Naive thymus-derived CD4-positive, alpha-beta T cell (primary cell): ENCODE results near the gene RGL3. TPM values are rescaled to one million over a fixed set of nuclear protein-coding genes. Genes with fewer than 3 reads are reported as not detected.

ENCODE experiments used
- ATAC-seq: fragments of 150-1000 bp; cut with Tn5 transposase; 2 replicates; pipeline ENCODE4 v1.10.0; 2021; ENCODE audit warnings: mild to moderate bottlenecking, moderate library complexity
- CTCF ChIA-PET: fragments of 350-600 bp; sonication (Branson Sonifier 250); formaldehyde crosslinking; loops from one replicate; lab custom pipeline; 2021; ENCODE audit warnings: antibody characterized with exemption; lab: Charles Lee
- POLR2A ChIA-PET: fragments of 350-600 bp; sonication (Branson Sonifier 250); formaldehyde crosslinking; loops from one replicate; lab custom pipeline; 2021; ENCODE audit warnings: antibody characterized with exemption, inconsistent platforms; lab: Charles Lee
- DNase-seq, 9 donors: peaks; one replicate each; pipeline versions ENCODE4 v3.0.0 to v3.0.0-alpha.2; 2020 to 2022; ENCODE audit warnings: mixed read lengths in 1 of 9
- H3K27ac ChIP-seq: one replicate; pipeline ENCODE4 v1.7.0; 2013; ENCODE audit warnings: mild to moderate bottlenecking, low read depth, low read length, moderate library complexity
- H3K27me3 ChIP-seq, 2 donors: one replicate each; pipeline ENCODE4 v1.7.0; 2013; ENCODE audit warnings: low read length in 2 of 2, mild to moderate bottlenecking in 2 of 2, moderate library complexity in 2 of 2; ENCODE audit not compliant: control insufficient read depth in 2 of 2, insufficient read depth in 2 of 2
- H3K36me3 ChIP-seq, 3 experiments: 1 replicate in 2 of 3; 2 replicates in 1 of 3; pipeline ENCODE4 v1.7.0; 2013; ENCODE audit warnings: low read length in 3 of 3, mild to moderate bottlenecking in 3 of 3, moderate library complexity in 1 of 3; ENCODE audit not compliant: insufficient read depth in 3 of 3, control insufficient read depth in 2 of 3
- H3K4me1 ChIP-seq, 2 donors: one replicate each; pipeline ENCODE4 v1.7.0; 2013; ENCODE audit warnings: low read length in 2 of 2, mild to moderate bottlenecking in 2 of 2, moderate library complexity in 1 of 2; ENCODE audit not compliant: control insufficient read depth in 2 of 2, insufficient read depth in 2 of 2
- H3K4me3 ChIP-seq: 2 replicates; pipeline ENCODE4 v1.7.0; 2013; ENCODE audit warnings: mild to moderate bottlenecking, low read length
- H3K9me3 ChIP-seq, 3 experiments: 1 replicate in 2 of 3; 2 replicates in 1 of 3; pipeline ENCODE4 v1.7.0; 2013; ENCODE audit warnings: low read length in 3 of 3; ENCODE audit not compliant: control insufficient read depth in 2 of 3
- H3K27ac Mint-ChIP-seq, 9 donors: one replicate each; pipeline ENCODE4 v1.8.0; 2020 to 2022; ENCODE audit warnings: mixed read lengths in 9 of 9, mild to moderate bottlenecking in 8 of 9, moderate library complexity in 5 of 9, inconsistent platforms in 2 of 9
- H3K27me3 Mint-ChIP-seq, 5 donors: one replicate each; pipeline ENCODE4 v1.8.0; 2021 to 2022; ENCODE audit warnings: mixed read lengths in 5 of 5, mild to moderate bottlenecking in 1 of 5
- H3K36me3 Mint-ChIP-seq, 5 donors: one replicate each; pipeline ENCODE4 v1.8.0; 2020 to 2022; ENCODE audit warnings: mixed read lengths in 5 of 5, mild to moderate bottlenecking in 3 of 5, inconsistent platforms in 1 of 5
- H3K4me1 Mint-ChIP-seq, 7 donors: one replicate each; pipeline ENCODE4 v1.8.0; 2020 to 2022; ENCODE audit warnings: mixed read lengths in 7 of 7, mild to moderate bottlenecking in 3 of 7, inconsistent platforms in 1 of 7
- H3K4me3 Mint-ChIP-seq, 10 donors: one replicate each; pipeline ENCODE4 v1.8.0; 2020 to 2022; ENCODE audit warnings: mild to moderate bottlenecking in 10 of 10, mixed read lengths in 10 of 10, moderate library complexity in 6 of 10, inconsistent platforms in 2 of 10
- H3K9me3 Mint-ChIP-seq, 11 donors: one replicate each; pipeline ENCODE4 v1.8.0; 2020 to 2022; ENCODE audit warnings: mixed read lengths in 11 of 11, mild to moderate bottlenecking in 4 of 11, inconsistent platforms in 1 of 11, moderate library complexity in 1 of 11
- intact Hi-C, 2 donors: fragments of 100-400 bp; cut with micrococcal nuclease; formaldehyde crosslinking; loops; one replicate each; pipeline ENCODE4 v1.15.1; 2023
- polyA plus RNA-seq, 2 donors: library from polyadenylated mRNA; unstranded; fragments of 300-500 nt; fragmentation: Illumina TruSeq; gene quantifications; one replicate each; pipeline ENCODE4 v1.2.3, GENCODE V29; 2021
- total RNA-seq, 6 experiments: library from RNA in 5 of 6; stranded (reverse) in 5 of 6; gene quantifications; 1 replicate in 5 of 6; 2 replicates in 1 of 6; pipeline ENCODE4 v1.2.3 and lab custom pipeline; 2021 to 2026

Gene RGL3
- total and polyA plus RNA-seq, 7 experiments from 2014 or later, result not detected

GRCh38 chr19:11422163-11423065, 3.3 kb upstream of the RGL3 start:
- peaks cover 9 to 36% of the 10 kb centered on the region in 2 donors for H3K27me3 ChIP-seq
- POLR2A ChIA-PET, result interaction anchor here (0.6 to 5.4 kb wide), 4 partner anchors 9 to 47 kb away, joined by 3 to 31 read pairs (median 6); partner anchors contain the start of gene SWSAP1
- no peak overlapping the region for H3K27ac ChIP-seq
- Mint-ChIP-seq H3K27me3 (peaks cover 34 to 63% (median 48%) of the 10 kb centered on the region in 5 donors), H3K4me3 (peak overlapping the region; percentile 74 to 85 (median 81)), H3K36me3 (no peaks in the 10 kb centered on the region), H3K27ac (no peak overlapping the region), H3K9me3 (peaks cover 0 to 3% (median 0%) of the 10 kb centered on the region in 11 donors), H3K4me1 (peaks cover 27 to 45% (median 37%) of the 10 kb centered on the region in 7 donors)
- peak overlapping the region; percentile 47 for H3K4me3 ChIP-seq
- peak; percentile 27 to 72 (median 39) for DNase-seq
- intact Hi-C loops, result loop anchor here (1.0 to 2.0 kb wide), 3 partner anchors 13 to 42 kb away; partner anchors contain the start of genes ODAD3 (in 1 of the 2) and PRKCSH (in 1 of the 2)
- H3K36me3 ChIP-seq, result no peaks in the 10 kb centered on the region
- no peaks in the 10 kb centered on the region for H3K9me3 ChIP-seq
- CTCF ChIA-PET, result interaction anchor here (1.2 kb wide), 2 partner anchors 13 to 42 kb away, joined by 4 to 5 read pairs; partner anchors contain the start of genes ODAD3 and PRKCSH
- peak; percentile 81 for ATAC-seq
- peaks cover 14 to 40% of the 10 kb centered on the region in 2 donors for H3K4me1 ChIP-seq

- H3K36me3 Mint-ChIP-seq, result no peaks in the 10 kb centered on the region
- peaks cover 34 to 71% (median 49%) of the 10 kb centered on the region in 5 donors for H3K27me3 Mint-ChIP-seq
- peak in 8 of 9 donors; percentile 23 to 62 (median 32) for DNase-seq
- H3K27ac Mint-ChIP-seq, result peak overlapping the region in 2 of 9 donors; percentile 41 to 52
- CTCF ChIA-PET, result interaction anchor here (0.8 to 1.2 kb wide), 3 partner anchors 14 to 45 kb away, joined by 4 to 5 read pairs (median 4); partner anchors contain the start of genes ODAD3 and PRKCSH
- H3K4me3 Mint-ChIP-seq, result peak overlapping the region; percentile 66 to 85 (median 78)
- no peak overlapping the region for H3K27ac ChIP-seq
- H3K4me3 ChIP-seq, result peak overlapping the region; percentile 47
- no peaks in the 10 kb centered on the region for H3K36me3 ChIP-seq
- POLR2A ChIA-PET, result interaction anchor here (0.6 to 5.4 kb wide), 5 partner anchors 9 to 47 kb away, joined by 3 to 31 read pairs (median 5); partner anchors contain the start of genes EPOR and SWSAP1
- peaks cover 14 to 40% of the 10 kb centered on the region in 2 donors for H3K4me1 ChIP-seq
- ATAC-seq, result peak; percentile 62
- intact Hi-C loops, result loop anchor here (1.0 to 2.0 kb wide), 3 partner anchors 14 to 41 kb away; partner anchors contain the start of genes ODAD3 (in 1 of the 2) and PRKCSH (in 1 of the 2)
- H3K27me3 ChIP-seq, result peaks cover 9 to 36% of the 10 kb centered on the region in 2 donors
- H3K4me1 Mint-ChIP-seq, result peaks cover 27 to 45% (median 36%) of the 10 kb centered on the region in 7 donors
- H3K9me3 ChIP-seq, result no peaks in the 10 kb centered on the region
- H3K9me3 Mint-ChIP-seq, result peaks cover 0 to 3% (median 0%) of the 10 kb centered on the region in 11 donors
These were observed 2.4 kb upstream of the RGL3 start for GRCh38 chr19:11421371-11422098.

DNA sequence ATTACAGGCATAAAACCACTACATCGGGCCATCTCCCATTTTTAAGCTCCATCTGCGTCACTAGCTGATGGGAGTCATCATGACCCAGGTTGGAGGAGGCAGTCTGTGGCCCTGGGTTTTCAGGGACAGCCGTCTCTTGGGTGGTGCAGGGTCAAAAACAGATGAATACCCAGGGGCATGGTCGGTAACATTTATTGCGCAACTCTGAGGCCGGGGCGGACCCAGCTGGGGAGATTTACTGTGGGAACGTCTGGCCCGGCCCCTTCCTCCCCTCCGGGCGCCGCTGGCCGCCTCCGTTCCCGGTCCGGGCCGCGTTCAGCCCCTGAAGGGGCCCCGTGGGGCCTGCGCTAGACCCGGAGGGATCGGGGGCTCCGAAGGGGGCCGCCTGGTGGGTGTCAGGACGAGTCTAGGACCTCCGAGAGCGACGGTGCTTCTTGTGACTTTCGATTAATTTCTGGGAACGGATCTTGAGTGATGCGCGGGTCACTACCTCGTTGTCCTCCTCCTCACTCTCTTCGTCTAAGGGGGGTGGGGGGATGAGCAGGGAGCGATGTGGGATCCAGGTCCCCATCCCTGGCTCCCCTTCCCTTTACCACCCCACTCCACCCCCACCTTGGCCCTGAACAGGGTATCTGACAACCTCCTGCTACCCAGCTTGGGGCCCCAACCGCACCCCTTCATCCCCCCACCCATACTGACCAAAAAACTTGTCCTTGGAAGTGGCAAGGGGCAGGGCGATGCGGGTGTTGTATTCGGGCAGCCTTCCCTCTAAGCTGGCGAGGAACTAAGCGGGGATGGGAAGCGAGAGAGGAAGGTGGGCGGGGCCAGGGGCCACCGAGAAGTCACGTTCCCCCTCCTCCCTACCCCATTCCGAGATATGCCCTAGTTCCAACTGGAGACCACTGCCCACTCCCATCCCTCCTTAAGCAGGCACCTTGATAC, 1.6 kb upstream of the RGL3 start:
- DNase-seq (no peak), ATAC-seq (no peak)
- H3K9me3 ChIP-seq, result no peaks in the 10 kb centered on the region
- Mint-ChIP-seq H3K9me3 (peaks cover 0 to 3% (median 0%) of the 10 kb centered on the region in 11 donors), H3K27me3 (peaks cover 34 to 78% (median 52%) of the 10 kb centered on the region in 5 donors), H3K4me3 (peak overlapping the region; percentile 57 to 85 (median 76)), H3K4me1 (peaks cover 27 to 45% (median 36%) of the 10 kb centered on the region in 7 donors), H3K36me3 (no peaks in the 10 kb centered on the region), H3K27ac (peak overlapping the region in 1 of 9 donors; percentile 52)
- intact Hi-C loops, result no loop called here
- POLR2A ChIA-PET, result interaction anchor here (0.6 to 5.4 kb wide), 4 partner anchors 10 to 46 kb away, joined by 3 to 31 read pairs (median 4); partner anchors contain the start of genes EPOR and SWSAP1
- H3K27me3 ChIP-seq, result peaks cover 9 to 36% of the 10 kb centered on the region in 2 donors
- H3K4me3 ChIP-seq, result peak overlapping the region; percentile 47
- H3K27ac ChIP-seq, result no peak overlapping the region
- no peaks in the 10 kb centered on the region for H3K36me3 ChIP-seq
- CTCF ChIA-PET, result interaction anchor here (0.8 to 1.2 kb wide), 3 partner anchors 40 to 46 kb away, joined by 3 to 4 read pairs (median 4); partner anchors contain the start of gene SWSAP1
- peaks cover 14 to 40% of the 10 kb centered on the region in 2 donors for H3K4me1 ChIP-seq

GRCh38 chr19:11418094-11418548, 993 bp downstream of the RGL3 start:
- no peak for DNase-seq
- ATAC-seq, result no peak
- no peak overlapping the region for H3K27ac Mint-ChIP-seq
- peaks cover 10 to 31% of the 10 kb centered on the region in 2 donors for H3K4me1 ChIP-seq
- no peaks in the 10 kb centered on the region for H3K36me3 Mint-ChIP-seq
- peaks cover 25 to 75% (median 42%) of the 10 kb centered on the region in 5 donors for H3K27me3 Mint-ChIP-seq
- no peaks in the 10 kb centered on the region for H3K9me3 ChIP-seq
- peak overlapping the region in 4 of 10 donors; percentile 12 to 66 (median 23) for H3K4me3 Mint-ChIP-seq
- H3K27me3 ChIP-seq, result peaks cover 6 to 27% of the 10 kb centered on the region in 2 donors
- POLR2A ChIA-PET, result interaction anchor here (0.5 kb wide), 1 partner anchor 97 kb away, joined by 3 read pairs; no protein-coding TSS in a partner anchor
- peaks cover 21 to 36% (median 24%) of the 10 kb centered on the region in 7 donors for H3K4me1 Mint-ChIP-seq
- CTCF ChIA-PET, result interaction anchor here (1.5 kb wide), 1 partner anchor 37 kb away, joined by 5 read pairs; no protein-coding TSS in a partner anchor
- H3K36me3 ChIP-seq, result no peaks in the 10 kb centered on the region
- no peak overlapping the region for H3K4me3 ChIP-seq
- intact Hi-C loops, result no loop called here
- H3K27ac ChIP-seq, result no peak overlapping the region
- H3K9me3 Mint-ChIP-seq, result peaks cover 0 to 2% (median 0%) of the 10 kb centered on the region in 11 donors

DNA sequence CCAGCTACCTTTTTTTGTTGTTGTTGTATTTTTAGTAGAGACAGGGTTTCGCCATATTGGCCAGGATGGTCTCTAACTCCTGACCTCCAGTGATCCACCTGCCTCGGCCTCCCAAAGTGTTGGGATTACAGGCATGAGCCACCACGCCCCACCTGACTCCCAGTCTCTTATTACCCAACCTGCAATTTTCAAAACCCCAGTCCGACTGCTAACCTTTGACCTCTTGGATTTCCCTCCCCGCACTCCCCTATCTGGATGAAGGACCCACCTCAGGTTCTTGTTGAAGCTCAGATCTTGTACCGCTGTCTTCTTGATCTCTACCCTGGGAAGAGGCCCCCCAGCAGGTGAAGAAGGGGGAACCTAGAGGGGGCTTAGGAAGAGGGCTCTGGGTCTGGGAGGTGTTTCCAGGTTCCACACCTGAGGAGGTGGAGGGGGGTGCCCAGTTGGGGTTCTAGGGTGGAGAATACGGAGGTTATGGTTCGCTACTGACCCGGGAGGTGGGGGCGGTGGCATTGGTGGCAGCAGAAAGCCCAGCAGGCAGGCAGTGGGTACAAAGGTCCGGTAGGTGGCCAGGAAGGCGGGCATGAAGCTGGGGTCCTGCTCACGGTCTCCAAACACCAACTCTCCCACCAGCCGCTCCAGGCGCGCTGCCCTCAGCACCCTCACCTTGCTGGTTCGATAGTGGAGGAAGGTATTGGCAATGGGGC, 2.6 kb downstream of the RGL3 start:
- Mint-ChIP-seq H3K36me3 (no peaks in the 10 kb centered on the region), H3K4me1 (peaks cover 9 to 22% (median 12%) of the 10 kb centered on the region in 7 donors)

More for the DNA sequence above, 2.6 kb downstream of the RGL3 start:
- CTCF ChIA-PET, result no interaction called here
- H3K9me3 Mint-ChIP-seq, result peaks cover 0 to 2% (median 0%) of the 10 kb centered on the region in 11 donors
- intact Hi-C loops, result no loop called here
- peaks cover 0 to 18% of the 10 kb centered on the region in 2 donors for H3K27me3 ChIP-seq
- no peak overlapping the region for H3K4me3 ChIP-seq
- no peak overlapping the region for H3K27ac ChIP-seq
- peak overlapping the region in 1 of 10 donors; percentile 23 for H3K4me3 Mint-ChIP-seq
- no peaks in the 10 kb centered on the region for H3K9me3 ChIP-seq
- H3K36me3 ChIP-seq, result no peaks in the 10 kb centered on the region
- ATAC-seq, result no peak
- peaks cover 0 to 14% of the 10 kb centered on the region in 2 donors for H3K4me1 ChIP-seq
- POLR2A ChIA-PET, result no interaction called here
- H3K27ac Mint-ChIP-seq, result no peak overlapping the region
- H3K27me3 Mint-ChIP-seq, result peaks cover 15 to 63% (median 36%) of the 10 kb centered on the region in 5 donors
- DNase-seq, result no peak
